Thyroid gland (tissue), 4 donors: Measurements from ENCODE around the gene FRMD7. TPM values are rescaled to one million over a fixed set of nuclear protein-coding genes. Genes with fewer than 3 reads are reported as not detected.

Experiments used
- DNase-seq, 2 donors: peaks; one replicate each; pipeline ENCODE4 v3.0.0-alpha.2; 2019
- H3K27ac ChIP-seq, 3 donors: fragments of 200-600 bp; sonication (generic); 1 replicate in 2 of 3; 2 replicates in 1 of 3; pipeline ENCODE4 v1.5.1; 2016 to 2019; ENCODE audit warnings: mild to moderate bottlenecking in 1 of 3, moderate library complexity in 1 of 3
- H3K27me3 ChIP-seq: fragments of 200-600 bp; sonication (generic); one replicate; pipeline ENCODE4 v1.5.1; 2019
- H3K36me3 ChIP-seq, 2 donors: fragments of 200-600 bp; sonication (generic); one replicate each; pipeline ENCODE4 v1.5.1; 2016 to 2019
- H3K4me1 ChIP-seq, 2 donors: fragments of 200-600 bp; sonication (generic); one replicate each; pipeline ENCODE4 v1.5.1; 2017 to 2019
- H3K4me3 ChIP-seq, 3 donors: fragments of 200-600 bp; sonication (generic); replicated peaks in 1 of 3; 1 replicate in 2 of 3; 2 replicates in 1 of 3; pipeline ENCODE4 v1.5.1; 2016; ENCODE audit warnings: mild to moderate bottlenecking in 1 of 3
- H3K9me3 ChIP-seq: fragments of 200-600 bp; sonication (generic); one replicate; pipeline ENCODE4 v1.5.1; 2017
- POLR2A ChIP-seq, 2 donors: fragments of 450-650 bp; IDR thresholded peaks; one replicate each; pipeline ENCODE4 v1.6.1; 2017; ENCODE audit warnings: antibody characterized with exemption in 2 of 2, mild to moderate bottlenecking in 2 of 2, moderate library complexity in 1 of 2
- WGBS, 2 donors: methylation state at CpG; one replicate each; pipeline ENCODE4 v1.1.5; 2017; 5-methylcytosine and 5-hydroxymethylcytosine counted together
- intact Hi-C: fragments of 100-400 bp; cut with DNase I; formaldehyde crosslinking; loops from one replicate; pipeline ENCODE4 v1.15.1; 2023
- total RNA-seq, 4 donors: library from RNA; depleted of rRNA; stranded (reverse); fragments of >200 nt; gene quantifications; one replicate each; pipeline ENCODE4 v1.2.3, GENCODE V29; 2016
- TF ChIP-seq, protein P1 (sequence below), 6 experiments: fragments of 200-600 bp in 3 of 6; fragments of 450-650 bp in 3 of 6; sonication (generic) in 3 of 6; IDR thresholded peaks; one replicate each; pipeline ENCODE4 v1.5.1; 2016 to 2019; ENCODE audit warnings: antibody characterized with exemption in 6 of 6, mild to moderate bottlenecking in 2 of 6, inconsistent platforms in 1 of 6, moderate library complexity in 1 of 6

The FRMD7 gene
- total RNA-seq, 4 donors from 2014 or later: not detected

DNA sequence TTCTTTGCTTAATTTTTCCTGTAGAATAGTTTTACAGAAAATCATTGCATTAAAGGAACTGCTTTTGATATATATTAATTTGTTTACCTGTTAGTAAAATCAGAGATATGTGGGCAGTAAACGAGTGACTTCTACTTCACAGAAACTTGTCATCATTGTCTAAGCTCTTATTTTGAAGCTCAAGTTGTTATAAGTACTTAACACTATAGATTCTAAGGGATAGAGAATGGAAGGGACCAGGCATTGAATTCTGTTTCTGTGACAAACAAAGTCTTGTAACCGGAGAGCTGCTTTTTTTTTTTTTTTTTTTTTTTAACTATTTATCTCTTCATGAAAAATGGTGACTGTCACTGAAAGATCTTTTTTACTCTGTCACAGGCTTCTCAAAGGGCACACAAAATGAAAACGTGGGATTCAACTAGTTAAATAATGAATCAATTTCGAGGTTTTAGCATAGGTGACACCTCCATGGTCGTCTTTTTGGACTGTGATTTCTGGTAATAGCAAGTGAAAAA lies 90.3 kb downstream of the FRMD7 start:
- intact Hi-C loops: no loop called here
- WGBS, 2 donors: 72% methylated on average over 5 of the region's 5 CpGs
- Histone ChIP-seq H3K4me1 (no peaks in the 10 kb centered on the region), H3K4me3 (no peak overlapping the region), H3K27ac (no peak overlapping the region), H3K27me3 (peaks cover 8% of the 10 kb centered on the region), H3K9me3 (no peaks in the 10 kb centered on the region), H3K36me3 (no peaks in the 10 kb centered on the region)
- DNase-seq: no peak
- TF ChIP-seq, protein P1, sequence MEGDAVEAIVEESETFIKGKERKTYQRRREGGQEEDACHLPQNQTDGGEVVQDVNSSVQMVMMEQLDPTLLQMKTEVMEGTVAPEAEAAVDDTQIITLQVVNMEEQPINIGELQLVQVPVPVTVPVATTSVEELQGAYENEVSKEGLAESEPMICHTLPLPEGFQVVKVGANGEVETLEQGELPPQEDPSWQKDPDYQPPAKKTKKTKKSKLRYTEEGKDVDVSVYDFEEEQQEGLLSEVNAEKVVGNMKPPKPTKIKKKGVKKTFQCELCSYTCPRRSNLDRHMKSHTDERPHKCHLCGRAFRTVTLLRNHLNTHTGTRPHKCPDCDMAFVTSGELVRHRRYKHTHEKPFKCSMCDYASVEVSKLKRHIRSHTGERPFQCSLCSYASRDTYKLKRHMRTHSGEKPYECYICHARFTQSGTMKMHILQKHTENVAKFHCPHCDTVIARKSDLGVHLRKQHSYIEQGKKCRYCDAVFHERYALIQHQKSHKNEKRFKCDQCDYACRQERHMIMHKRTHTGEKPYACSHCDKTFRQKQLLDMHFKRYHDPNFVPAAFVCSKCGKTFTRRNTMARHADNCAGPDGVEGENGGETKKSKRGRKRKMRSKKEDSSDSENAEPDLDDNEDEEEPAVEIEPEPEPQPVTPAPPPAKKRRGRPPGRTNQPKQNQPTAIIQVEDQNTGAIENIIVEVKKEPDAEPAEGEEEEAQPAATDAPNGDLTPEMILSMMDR (IDR thresholded peaks at IDR 0.05): no peak
- TF ChIP-seq POLR2A (IDR thresholded peaks at IDR 0.05): no peak

DNA sequence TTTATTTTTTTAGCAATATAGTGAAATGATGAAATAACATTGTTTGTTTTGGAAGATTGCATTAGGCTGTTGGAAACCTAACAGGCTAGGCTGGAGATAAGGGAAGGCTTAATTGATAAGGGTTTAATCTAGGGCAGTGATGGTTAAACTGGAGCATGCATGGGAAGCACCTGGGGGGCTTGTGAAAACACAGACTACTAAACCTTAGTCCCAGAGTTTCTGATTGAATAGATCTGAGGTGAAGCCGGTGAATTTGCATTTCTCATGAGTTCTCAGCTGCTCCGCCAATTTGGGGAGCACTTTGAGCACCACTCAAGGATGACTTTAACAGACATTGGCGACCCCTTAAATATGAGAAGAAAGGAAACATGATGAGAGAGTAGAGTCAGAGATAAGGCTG lies 93.2 kb downstream of the FRMD7 start:
- no peak overlapping the region for H3K4me3 ChIP-seq
- no peak for DNase-seq
- TF ChIP-seq, protein P1 (IDR thresholded peaks at IDR 0.05): no peak
- no peak for TF ChIP-seq POLR2A (IDR thresholded peaks at IDR 0.05)
- no peak overlapping the region for H3K27ac ChIP-seq
- no peaks in the 10 kb centered on the region for H3K9me3 ChIP-seq
- intact Hi-C loops: no loop called here
- no peaks in the 10 kb centered on the region for H3K36me3 ChIP-seq
- 86 to 92% methylated on average over 3 of the region's 3 CpGs for WGBS, 2 donors
- no peaks in the 10 kb centered on the region for H3K4me1 ChIP-seq
- peaks cover 8% of the 10 kb centered on the region for H3K27me3 ChIP-seq

DNA sequence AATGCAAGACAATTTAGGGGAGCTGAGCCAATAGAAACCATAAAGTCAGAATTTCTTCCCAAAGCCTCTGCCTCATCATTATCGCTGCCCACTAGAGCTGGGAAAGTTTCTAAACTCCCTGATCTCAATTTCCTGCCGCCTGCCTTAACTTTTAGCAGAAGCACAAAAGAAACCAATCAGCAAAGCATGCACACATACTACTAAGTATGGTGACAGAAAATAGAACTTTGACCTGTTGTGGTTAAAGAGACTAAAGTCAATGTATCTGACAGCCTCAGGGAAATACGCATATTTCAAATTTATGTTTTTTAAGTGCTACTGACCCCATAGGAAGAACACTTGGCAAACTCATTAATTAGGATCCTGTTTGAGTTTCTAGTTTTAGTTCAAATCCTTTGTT lies 94.7 kb downstream of the FRMD7 start:
- Histone ChIP-seq H3K36me3 (no peaks in the 10 kb centered on the region), H3K4me1 (no peaks in the 10 kb centered on the region), H3K27ac (no peak overlapping the region), H3K9me3 (no peaks in the 10 kb centered on the region), H3K4me3 (no peak overlapping the region), H3K27me3 (peaks cover 8% of the 10 kb centered on the region)
- DNase-seq: no peak
- WGBS, 2 donors: 89 to 100% methylated on average over 3 of the region's 3 CpGs
- intact Hi-C loops: no loop called here
- TF ChIP-seq, protein P1 (IDR thresholded peaks at IDR 0.05): no peak
- TF ChIP-seq POLR2A (IDR thresholded peaks at IDR 0.05): no peak

GRCh38 chrX:132031867-132032266 lies 96.0 kb downstream of the FRMD7 start:
- H3K9me3 ChIP-seq: no peaks in the 10 kb centered on the region
- DNase-seq: no peak
- no peak overlapping the region for H3K4me3 ChIP-seq
- H3K4me1 ChIP-seq: no peaks in the 10 kb centered on the region
- TF ChIP-seq, protein P1 (IDR thresholded peaks at IDR 0.05): no peak
- no peak for TF ChIP-seq POLR2A (IDR thresholded peaks at IDR 0.05)
- H3K27ac ChIP-seq: no peak overlapping the region
- no peaks in the 10 kb centered on the region for H3K36me3 ChIP-seq
- 65 to 73% methylated on average over 4 of the region's 4 CpGs for WGBS, 2 donors
- intact Hi-C loops: no loop called here
- H3K27me3 ChIP-seq: peaks cover 8% of the 10 kb centered on the region

GRCh38 chrX:132030264-132030663 lies 97.6 kb downstream of the FRMD7 start:
- H3K27me3 ChIP-seq: no peaks in the 10 kb centered on the region
- no peak overlapping the region for H3K27ac ChIP-seq
- no peaks in the 10 kb centered on the region for H3K9me3 ChIP-seq
- no peaks in the 10 kb centered on the region for H3K36me3 ChIP-seq
- no peaks in the 10 kb centered on the region for H3K4me1 ChIP-seq
- TF ChIP-seq POLR2A (IDR thresholded peaks at IDR 0.05): no peak
- TF ChIP-seq, protein P1 (IDR thresholded peaks at IDR 0.05): no peak
- intact Hi-C loops: no loop called here
- DNase-seq: no peak
- H3K4me3 ChIP-seq: no peak overlapping the region

Other genes with a start within 250 kb of the FRMD7 start
- gene STK26, start 104.7 kb downstream of the FRMD7 start, total RNA-seq: 1 to 10 TPM; 4.9 to 7.5 (median 5.6) TPM
- 10 to 100 TPM; 13.3 to 16.7 (median 14.6) TPM for gene RAP2C, start 91.4 kb upstream of the FRMD7 start, total RNA-seq